Gastrocnemius medialis (tissue), 4 donors: ENCODE measurements around the gene NXPH3. TPM values are rescaled to one million over a fixed set of nuclear protein-coding genes. Genes with fewer than 3 reads are reported as not detected.

Source experiments
- ATAC-seq, 2 donors: fragments of 150-250 bp; one replicate each; pipeline ENCODE4 v1.9.1; 2016
- DNase-seq, 2 donors: peaks; one replicate each; pipeline ENCODE4 v3.0.0-alpha.2; 2019
- H3K27ac ChIP-seq, 4 donors: fragments of 200-600 bp; sonication (generic); 1 replicate in 1 of 4; 2 replicates in 3 of 4; pipeline ENCODE4 v1.5.1; 2016 to 2018; ENCODE audit warnings: mild to moderate bottlenecking in 2 of 4, moderate library complexity in 1 of 4
- H3K27me3 ChIP-seq, 3 donors: fragments of 200-600 bp; sonication (generic) in 2 of 3; 1 replicate in 1 of 3; 2 replicates in 2 of 3; pipeline versions ENCODE4 v1.5.1 to v1.6.0; 2016 to 2019; ENCODE audit warnings: mild to moderate bottlenecking in 1 of 3, moderate library complexity in 1 of 3
- H3K36me3 ChIP-seq, 2 donors: fragments of 200-600 bp; sonication (generic) in 1 of 2; one replicate each; pipeline ENCODE4 v1.5.1; 2017 to 2018
- H3K4me1 ChIP-seq, 2 donors: fragments of 200-600 bp; sonication (generic) in 1 of 2; one replicate each; pipeline ENCODE4 v1.5.1; 2016 to 2017; ENCODE audit warnings: mild to moderate bottlenecking in 2 of 2
- H3K4me3 ChIP-seq, 4 donors: fragments of 200-600 bp; sonication (generic) in 3 of 4; 1 replicate in 1 of 4; 2 replicates in 3 of 4; pipeline ENCODE4 v1.5.1; 2016 to 2019; ENCODE audit warnings: mild to moderate bottlenecking in 2 of 4
- H3K9me3 ChIP-seq, 3 donors: fragments of 200-600 bp; sonication (generic) in 2 of 3; 1 replicate in 1 of 3; 2 replicates in 2 of 3; pipeline ENCODE4 v1.5.1; 2016 to 2019
- POLR2A ChIP-seq, 2 donors: fragments of 450-650 bp; IDR thresholded peaks; one replicate each; pipeline ENCODE4 v1.6.1; 2017; ENCODE audit warnings: antibody characterized with exemption in 2 of 2, mild to moderate bottlenecking in 2 of 2, moderate library complexity in 2 of 2
- in situ Hi-C, 4 donors: fragments of 200-750 bp; cut with MboI; loops; one replicate each; pipeline versions ENCODE4 v1.15.0 to v1.8.0; 2017; ENCODE audit warnings: low sequenced_read_pairs in 4 of 4
- intact Hi-C: fragments of 100-400 bp; cut with DNase I; formaldehyde crosslinking; loops from one replicate; pipeline ENCODE4 v1.15.1; 2023; ENCODE audit warnings: low total_unique reads
- total RNA-seq, 4 donors: library from RNA; depleted of rRNA; stranded (reverse); fragments of >200 nt; gene quantifications; one replicate each; pipeline versions ENCODE4 v1.1.0 to v1.2.3, GENCODE V29; 2016
- TF ChIP-seq, protein P1 (sequence below), 5 experiments: fragments of 450-650 bp in 3 of 5; fragments of 200-600 bp in 2 of 5; sonication (generic) in 2 of 5; IDR thresholded peaks in 4 of 5; conservative IDR thresholded peaks in 1 of 5; 1 replicate in 4 of 5; 2 replicates in 1 of 5; pipeline ENCODE4 v1.5.1; 2016 to 2019; ENCODE audit warnings: antibody characterized with exemption in 5 of 5, mild to moderate bottlenecking in 3 of 5, moderate library complexity in 3 of 5

Gene NXPH3
- total RNA-seq, 4 donors from 2014 or later: 1.3 to 3.0 (median 1.7) TPM

DNA sequence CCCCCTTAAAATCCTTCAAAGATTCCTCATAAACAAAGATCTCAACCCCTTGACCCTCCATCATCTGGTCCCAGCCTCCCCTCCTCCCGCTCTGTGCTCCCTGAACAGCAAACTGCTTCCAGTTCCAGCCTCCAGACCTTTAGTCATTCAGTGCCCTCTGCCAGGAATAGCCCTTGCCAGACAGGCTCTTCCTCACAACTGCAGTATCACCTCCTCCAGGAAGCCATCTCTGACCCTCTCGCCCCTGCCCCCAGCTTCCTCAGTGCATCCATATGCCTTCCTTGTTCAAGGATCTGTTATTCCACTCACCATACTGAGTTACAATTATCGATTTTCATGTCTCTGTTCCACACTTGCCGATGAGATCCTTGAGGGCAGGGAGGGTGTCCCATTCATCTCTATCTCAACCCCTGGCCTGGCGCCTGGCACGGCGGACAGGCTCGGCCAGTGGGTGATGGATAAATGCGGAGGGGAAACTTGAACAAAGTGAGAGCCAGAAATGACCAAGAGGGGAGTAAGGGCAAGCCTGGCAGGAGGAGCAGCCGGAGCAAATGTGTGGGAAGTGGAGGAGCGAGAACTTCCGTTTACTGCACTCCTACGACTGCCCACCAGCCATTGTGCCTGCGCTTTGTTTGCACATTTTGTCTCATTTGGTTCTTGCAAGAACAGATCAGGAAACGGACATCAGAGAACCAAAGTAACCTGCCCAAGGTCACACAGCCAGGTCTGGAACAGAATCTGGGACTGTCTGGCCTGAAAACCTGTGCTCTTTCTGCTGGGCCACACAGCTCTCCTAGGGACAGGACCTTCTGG, 2.0 kb upstream of the NXPH3 start:
- Histone ChIP-seq H3K36me3 (no peaks in the 10 kb centered on the region), H3K27ac (no peak overlapping the region), H3K27me3 (peaks cover 0 to 4% (median 0%) of the 10 kb centered on the region in 3 donors), H3K9me3 (no peaks in the 10 kb centered on the region), H3K4me1 (peaks cover 15 to 27% of the 10 kb centered on the region in 2 donors), H3K4me3 (no peak overlapping the region)
- TF ChIP-seq, protein P1, sequence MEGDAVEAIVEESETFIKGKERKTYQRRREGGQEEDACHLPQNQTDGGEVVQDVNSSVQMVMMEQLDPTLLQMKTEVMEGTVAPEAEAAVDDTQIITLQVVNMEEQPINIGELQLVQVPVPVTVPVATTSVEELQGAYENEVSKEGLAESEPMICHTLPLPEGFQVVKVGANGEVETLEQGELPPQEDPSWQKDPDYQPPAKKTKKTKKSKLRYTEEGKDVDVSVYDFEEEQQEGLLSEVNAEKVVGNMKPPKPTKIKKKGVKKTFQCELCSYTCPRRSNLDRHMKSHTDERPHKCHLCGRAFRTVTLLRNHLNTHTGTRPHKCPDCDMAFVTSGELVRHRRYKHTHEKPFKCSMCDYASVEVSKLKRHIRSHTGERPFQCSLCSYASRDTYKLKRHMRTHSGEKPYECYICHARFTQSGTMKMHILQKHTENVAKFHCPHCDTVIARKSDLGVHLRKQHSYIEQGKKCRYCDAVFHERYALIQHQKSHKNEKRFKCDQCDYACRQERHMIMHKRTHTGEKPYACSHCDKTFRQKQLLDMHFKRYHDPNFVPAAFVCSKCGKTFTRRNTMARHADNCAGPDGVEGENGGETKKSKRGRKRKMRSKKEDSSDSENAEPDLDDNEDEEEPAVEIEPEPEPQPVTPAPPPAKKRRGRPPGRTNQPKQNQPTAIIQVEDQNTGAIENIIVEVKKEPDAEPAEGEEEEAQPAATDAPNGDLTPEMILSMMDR (IDR thresholded peaks at IDR 0.05 in 4 of 5, conservative IDR thresholded peaks at IDR 0.05 in 1 of 5): no peak
- no peak for TF ChIP-seq POLR2A (IDR thresholded peaks at IDR 0.05)
- intact Hi-C loops: no loop called here
- in situ Hi-C loops: loop anchor here (5.0 to 25.0 kb wide), 6 partner anchors 119 to 414 kb away; partner anchors contain the start of genes DLX3 (in 3 of the 4) and TAC4 (in 1 of the 4)
- ATAC-seq: no peak
- DNase-seq: no peak

DNA sequence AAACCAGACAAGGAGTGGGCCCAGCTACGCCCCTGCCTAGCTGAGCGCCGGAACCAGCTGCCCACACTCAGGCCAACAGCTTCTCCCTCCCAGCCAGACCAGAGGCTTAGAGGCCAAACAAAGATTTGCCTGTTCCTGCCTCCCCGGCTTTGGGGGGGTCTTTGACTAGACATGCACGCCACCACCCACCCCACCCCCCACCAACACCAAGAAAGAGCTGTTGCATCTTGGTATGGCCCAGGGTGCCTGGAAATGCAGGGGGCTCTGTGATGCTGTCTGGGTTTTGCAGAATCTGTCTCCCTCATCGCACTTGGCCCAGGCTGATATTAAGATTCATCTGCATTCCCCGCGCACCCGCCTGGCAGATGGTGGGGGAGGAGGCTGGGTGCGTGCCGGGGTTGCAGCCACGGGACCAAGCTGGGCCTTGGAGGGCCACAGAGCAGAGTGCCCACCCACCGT, 1.3 kb upstream of the NXPH3 start:
- H3K36me3 ChIP-seq: no peaks in the 10 kb centered on the region
- peaks cover 0 to 4% (median 0%) of the 10 kb centered on the region in 3 donors for H3K27me3 ChIP-seq
- H3K4me3 ChIP-seq: no peak overlapping the region
- H3K4me1 ChIP-seq: peaks cover 15 to 27% of the 10 kb centered on the region in 2 donors
- no peak overlapping the region for H3K27ac ChIP-seq
- no peak for ATAC-seq
- intact Hi-C loops (no loop called here), in situ Hi-C loops (loop anchor here (5.0 to 25.0 kb wide), 6 partner anchors 118 to 413 kb away; partner anchors contain the start of genes DLX3 (in 3 of the 4) and TAC4 (in 1 of the 4))
- no peak for TF ChIP-seq POLR2A (IDR thresholded peaks at IDR 0.05)
- DNase-seq: no peak
- H3K9me3 ChIP-seq: no peaks in the 10 kb centered on the region

DNA sequence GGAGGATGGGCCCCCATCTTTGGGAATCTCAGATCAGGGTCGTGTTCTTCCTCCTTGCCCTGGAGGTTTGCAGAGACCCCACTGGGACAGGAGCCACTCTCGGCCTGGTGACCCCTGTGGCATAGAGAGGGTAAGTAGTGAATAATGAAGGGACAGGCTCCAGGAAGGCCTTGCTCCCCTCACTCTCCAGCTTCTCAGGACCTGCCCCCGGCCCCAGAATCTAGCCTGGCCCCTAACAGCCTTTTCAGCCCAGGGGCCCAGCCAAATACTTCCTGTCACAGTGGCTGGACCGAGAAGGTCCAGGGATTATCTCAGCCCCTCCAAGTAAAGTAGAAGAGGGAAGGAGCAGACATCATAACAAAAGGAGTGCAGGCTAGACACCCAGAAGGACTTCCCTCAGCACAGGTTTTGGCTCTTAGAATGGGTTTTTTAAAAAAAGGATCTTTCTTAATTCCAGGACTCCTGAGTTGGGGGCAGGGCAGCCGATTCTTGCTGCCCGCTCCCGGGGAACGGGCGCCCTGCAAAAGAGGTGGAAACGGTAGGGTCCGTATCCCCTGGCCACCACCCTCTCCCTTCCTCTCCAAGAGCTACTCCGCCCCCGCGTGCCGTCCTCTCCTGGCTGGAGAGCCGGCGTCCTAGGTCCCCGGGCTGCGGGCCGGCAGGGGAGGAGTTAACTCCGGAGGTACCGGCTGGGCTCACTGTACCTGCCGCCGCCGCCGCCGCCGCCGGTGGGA, 559 bp upstream of the NXPH3 start:
- intact Hi-C loops: loop anchor here (5.0 kb wide), 1 partner anchor 37 kb away; no protein-coding TSS in a partner anchor
- peaks cover 11 to 23% of the 10 kb centered on the region in 2 donors for H3K4me1 ChIP-seq
- peak in 1 of 2 donors; percentile 14 for ATAC-seq
- peaks cover 0 to 4% (median 0%) of the 10 kb centered on the region in 3 donors for H3K27me3 ChIP-seq
- peak overlapping the region in 3 of 4 donors; percentile 66 to 76 (median 68) for H3K4me3 ChIP-seq
- TF ChIP-seq, protein P1 (IDR thresholded peaks at IDR 0.05 in 4 of 5, conservative IDR thresholded peaks at IDR 0.05 in 1 of 5): no peak
- TF ChIP-seq POLR2A (IDR thresholded peaks at IDR 0.05): no peak
- H3K27ac ChIP-seq: no peak overlapping the region
- no peak for DNase-seq
- H3K36me3 ChIP-seq: no peaks in the 10 kb centered on the region
- in situ Hi-C loops: loop anchor here (5.0 to 25.0 kb wide), 6 partner anchors 117 to 412 kb away; partner anchors contain the start of genes DLX3 (in 3 of the 4) and TAC4 (in 1 of the 4)
- no peaks in the 10 kb centered on the region for H3K9me3 ChIP-seq

DNA sequence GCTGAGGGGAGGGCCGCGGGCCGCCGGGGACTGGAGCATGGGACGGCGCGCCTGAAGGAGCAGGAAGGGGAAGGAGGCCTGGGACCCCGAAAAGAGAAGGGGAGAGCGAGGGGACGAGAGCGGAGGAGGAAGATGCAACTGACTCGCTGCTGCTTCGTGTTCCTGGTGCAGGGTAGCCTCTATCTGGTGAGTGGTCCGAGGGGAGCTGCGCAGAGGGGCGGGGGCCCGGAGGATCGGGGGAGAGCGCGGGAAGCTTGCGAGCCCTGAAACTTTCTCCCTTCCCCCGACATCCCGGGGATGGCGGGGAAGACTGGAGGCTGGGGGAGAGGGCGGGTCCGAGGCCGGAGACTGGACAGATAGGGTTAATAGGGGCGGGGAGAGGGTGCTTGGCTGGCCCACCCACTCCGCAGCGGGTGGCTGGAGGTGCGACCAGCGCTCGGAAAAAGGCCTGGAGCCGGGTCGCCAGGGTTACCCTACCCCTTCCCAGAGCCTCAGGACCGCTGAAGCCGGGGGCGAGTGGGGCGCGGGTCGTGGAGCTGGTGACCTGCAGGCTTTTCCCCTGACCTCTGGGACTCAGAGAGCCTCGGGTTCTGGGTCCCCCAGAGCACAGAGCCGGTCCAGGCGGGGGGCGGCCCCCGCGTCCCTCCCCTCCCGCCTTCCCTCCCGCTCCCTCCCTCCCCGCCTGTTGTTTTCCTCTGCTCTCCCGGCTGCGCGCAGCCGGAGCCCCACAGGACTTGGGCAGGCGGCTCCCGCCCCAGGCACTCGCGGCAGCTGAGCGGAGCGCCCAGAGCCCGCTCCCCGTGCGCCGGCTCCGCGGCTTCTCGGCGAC, 631 bp downstream of the NXPH3 start:
- H3K27ac ChIP-seq: peak overlapping the region; percentile 58 to 69 (median 65)
- H3K9me3 ChIP-seq: no peaks in the 10 kb centered on the region
- TF ChIP-seq POLR2A (IDR thresholded peaks at IDR 0.05): no peak
- TF ChIP-seq, protein P1 (IDR thresholded peaks at IDR 0.05 in 4 of 5, conservative IDR thresholded peaks at IDR 0.05 in 1 of 5): no peak
- ATAC-seq: peak; percentile 27 to 42
- intact Hi-C loops (loop anchor here (5.0 kb wide), 1 partner anchor 36 kb away; no protein-coding TSS in a partner anchor), in situ Hi-C loops (loop anchor here in 2 of 4 donors (10.0 kb wide), 2 partner anchors 268 to 278 kb away; partner anchors contain the start of gene TAC4 (in 1 of the 2))
- peak overlapping the region; percentile 66 to 76 (median 70) for H3K4me3 ChIP-seq
- DNase-seq: no peak
- peaks cover 0 to 4% (median 0%) of the 10 kb centered on the region in 3 donors for H3K27me3 ChIP-seq
- H3K36me3 ChIP-seq: no peaks in the 10 kb centered on the region
- H3K4me1 ChIP-seq: peaks cover 11 to 19% of the 10 kb centered on the region in 2 donors
